GM19328 (cell line): Measurements from ENCODE around the gene ACSM3.
A peak's percentile ranks its signal among the peaks of the same experiment; 100 is the strongest.
"Not testable (repeated sequence)": the region's sequence is repeated elsewhere in the genome, so short reads cannot be mapped to it uniquely, and the experiment has no call there.

Experiments used
- ATAC-seq: cut with Tn5 transposase; IDR thresholded peaks from one replicate; pipeline ENCODE4 v1.9.1; 2021; ENCODE audit warnings: mild to moderate bottlenecking, moderate library complexity; ENCODE audit not compliant: unreplicated experiment

ACSM3 gene, protein sequence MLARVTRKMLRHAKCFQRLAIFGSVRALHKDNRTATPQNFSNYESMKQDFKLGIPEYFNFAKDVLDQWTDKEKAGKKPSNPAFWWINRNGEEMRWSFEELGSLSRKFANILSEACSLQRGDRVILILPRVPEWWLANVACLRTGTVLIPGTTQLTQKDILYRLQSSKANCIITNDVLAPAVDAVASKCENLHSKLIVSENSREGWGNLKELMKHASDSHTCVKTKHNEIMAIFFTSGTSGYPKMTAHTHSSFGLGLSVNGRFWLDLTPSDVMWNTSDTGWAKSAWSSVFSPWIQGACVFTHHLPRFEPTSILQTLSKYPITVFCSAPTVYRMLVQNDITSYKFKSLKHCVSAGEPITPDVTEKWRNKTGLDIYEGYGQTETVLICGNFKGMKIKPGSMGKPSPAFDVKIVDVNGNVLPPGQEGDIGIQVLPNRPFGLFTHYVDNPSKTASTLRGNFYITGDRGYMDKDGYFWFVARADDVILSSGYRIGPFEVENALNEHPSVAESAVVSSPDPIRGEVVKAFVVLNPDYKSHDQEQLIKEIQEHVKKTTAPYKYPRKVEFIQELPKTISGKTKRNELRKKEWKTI

DNA sequence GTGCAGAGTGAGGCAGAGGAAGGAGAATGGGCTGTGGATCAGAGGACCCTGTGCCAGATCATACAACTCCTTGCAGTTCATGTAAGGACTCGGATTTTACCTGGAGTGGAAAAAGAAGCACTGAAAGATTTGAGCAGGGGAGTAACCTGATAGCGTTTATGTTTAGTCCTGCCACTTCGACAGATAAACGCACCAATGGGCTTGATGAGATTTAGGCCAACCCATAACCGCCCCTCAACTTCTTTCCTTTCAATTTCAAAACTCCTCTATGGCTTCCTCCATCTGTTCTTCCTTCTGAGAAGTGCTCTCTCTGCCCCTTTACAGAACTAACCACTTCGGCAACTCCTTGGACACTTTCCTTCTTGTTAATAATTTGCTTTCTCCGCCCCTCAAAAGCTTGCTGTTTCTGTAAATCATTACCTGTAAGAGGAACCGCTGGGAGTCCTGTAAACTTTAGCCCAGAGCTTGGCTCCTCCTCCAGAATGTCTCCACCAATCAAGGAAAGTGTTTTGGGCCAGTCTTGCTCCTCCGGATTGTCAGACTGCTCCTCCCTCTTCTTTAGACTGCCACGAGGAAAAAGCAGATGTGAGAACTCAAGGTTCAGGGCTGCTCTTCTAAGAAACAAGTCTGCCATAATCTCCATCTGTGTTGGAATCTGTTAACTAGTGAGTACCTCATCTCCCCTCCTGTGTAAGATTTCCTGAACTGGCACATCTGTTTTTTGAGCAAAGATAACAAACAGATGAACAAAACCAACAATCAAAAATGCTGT is at the start of gene ACSM3:
TSS of gene ACSM3 (plus strand) at position 554 of the 772 bp plus-strand sequence. CDS start 6,021 bp downstream, outside the sequence.
- ATAC-seq = peak; percentile 99

DNA sequence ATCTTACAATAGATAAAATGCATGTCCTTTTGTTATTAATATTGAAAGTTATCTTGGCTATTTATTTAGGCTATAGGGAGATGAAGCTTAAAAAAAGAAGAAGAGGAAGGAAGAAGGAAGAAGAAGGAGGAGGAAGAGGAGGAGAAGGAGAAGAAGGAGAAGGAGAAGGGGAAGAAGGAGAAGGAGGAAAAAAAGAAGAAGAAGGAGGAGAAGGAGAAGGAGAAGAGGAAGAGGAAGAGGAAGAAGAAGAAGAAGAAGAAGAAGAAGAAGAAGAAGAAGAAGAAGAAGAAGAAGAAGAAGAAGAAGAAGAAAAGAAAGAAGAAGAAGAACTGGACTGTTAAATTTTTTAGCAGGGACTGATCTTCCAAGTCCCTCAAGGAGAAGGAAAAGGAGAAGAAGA is 46.1 kb upstream of the ACSM3 start:
- ATAC-seq = not testable (repeated sequence)

DNA sequence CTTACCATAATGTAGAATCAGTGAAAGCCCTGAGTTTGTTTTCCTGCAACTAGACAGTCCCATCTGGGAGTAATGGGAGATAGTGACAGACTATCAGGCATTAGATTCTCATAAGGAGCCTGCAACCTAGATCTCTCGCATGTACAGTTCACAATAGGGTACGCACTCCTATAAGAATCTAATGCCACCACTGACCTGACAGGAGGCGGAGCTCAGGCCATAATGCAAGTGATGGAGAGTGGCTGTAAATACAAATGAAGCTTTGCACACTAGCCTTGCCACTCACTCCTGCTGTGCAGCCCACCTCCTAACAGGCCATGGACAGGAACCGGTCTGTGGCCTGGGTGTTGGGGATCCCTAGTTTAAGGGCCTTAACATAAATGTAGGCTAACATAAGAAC is 43.6 kb upstream of the ACSM3 start:
- ATAC-seq = no peak

DNA sequence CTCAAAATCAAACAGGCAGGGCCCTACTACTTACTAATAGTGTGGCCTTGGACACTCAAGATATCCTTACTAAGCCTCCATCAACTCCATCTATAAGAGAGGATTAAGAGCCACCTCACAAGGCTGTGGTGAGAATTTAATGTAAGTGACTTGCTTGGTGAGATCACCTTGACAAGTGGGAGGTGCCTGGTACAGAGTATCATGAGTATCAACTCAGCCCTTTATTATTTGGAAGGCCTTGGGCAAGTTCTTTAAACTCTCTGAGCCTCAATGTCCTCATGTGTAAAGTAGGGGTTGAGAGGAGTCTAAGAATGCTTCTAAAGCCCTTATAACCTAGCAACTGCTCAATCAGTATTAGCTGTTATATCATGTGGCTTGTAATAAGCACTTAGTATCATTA is 37.2 kb upstream of the ACSM3 start:
- no peak for ATAC-seq

DNA sequence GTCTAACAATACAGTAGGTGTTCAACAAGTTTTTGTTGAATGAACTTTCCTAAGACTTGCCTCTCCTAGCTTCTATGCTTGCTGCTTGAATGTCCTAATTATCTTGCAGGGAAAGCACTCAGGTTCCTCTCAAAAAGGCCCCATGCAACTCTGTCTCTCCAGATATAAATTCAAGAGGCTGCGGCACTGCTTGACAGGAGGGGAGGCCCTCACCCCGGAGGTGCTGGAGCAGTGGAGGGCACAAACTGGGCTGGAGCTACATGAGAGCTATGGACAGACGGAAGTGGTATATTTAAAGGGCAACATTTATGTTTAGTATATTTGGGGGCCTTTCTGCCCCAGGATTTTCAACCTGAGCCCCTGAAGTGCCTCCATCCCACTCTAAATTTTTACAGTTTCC is 36.6 kb upstream of the ACSM3 start:
- no peak for ATAC-seq

DNA sequence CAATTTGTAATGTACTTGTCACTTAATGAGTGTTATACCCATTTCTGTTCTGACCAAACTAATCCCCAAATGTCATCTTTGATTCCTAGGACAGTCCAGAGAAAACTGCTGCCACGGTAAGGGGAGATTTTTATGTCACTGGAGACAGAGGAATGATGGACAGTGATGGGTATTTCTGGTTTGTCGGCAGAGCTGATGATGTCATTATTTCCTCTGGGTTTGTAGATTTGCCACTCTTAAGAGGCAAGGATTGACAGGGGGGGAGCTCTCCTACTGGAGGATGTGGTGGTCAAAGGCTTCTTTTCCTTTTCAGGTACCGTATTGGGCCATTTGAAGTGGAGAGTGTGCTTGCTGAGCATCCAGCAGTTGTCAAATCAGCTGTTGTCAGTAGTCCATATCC is 34.7 kb upstream of the ACSM3 start:
- ATAC-seq = no peak

DNA sequence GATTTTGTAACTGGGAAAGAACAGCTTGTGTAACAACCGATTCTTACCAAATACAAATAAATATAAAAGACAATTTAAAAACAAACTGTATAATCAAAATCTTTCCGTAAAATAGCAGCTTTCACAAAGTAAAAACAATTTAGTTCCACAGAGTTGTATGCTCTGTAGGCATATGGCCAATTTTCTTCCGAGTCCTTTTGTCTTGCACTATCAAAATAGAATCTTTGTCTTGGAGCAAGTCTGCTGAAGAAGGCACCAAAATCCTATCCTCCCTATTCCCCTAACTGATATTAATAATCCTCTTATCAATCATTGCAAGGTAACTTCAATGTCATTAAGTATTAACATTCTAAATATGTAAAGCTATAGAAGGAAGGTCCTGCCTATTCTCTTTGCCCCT is 29.8 kb upstream of the ACSM3 start:
- ATAC-seq = no peak

DNA sequence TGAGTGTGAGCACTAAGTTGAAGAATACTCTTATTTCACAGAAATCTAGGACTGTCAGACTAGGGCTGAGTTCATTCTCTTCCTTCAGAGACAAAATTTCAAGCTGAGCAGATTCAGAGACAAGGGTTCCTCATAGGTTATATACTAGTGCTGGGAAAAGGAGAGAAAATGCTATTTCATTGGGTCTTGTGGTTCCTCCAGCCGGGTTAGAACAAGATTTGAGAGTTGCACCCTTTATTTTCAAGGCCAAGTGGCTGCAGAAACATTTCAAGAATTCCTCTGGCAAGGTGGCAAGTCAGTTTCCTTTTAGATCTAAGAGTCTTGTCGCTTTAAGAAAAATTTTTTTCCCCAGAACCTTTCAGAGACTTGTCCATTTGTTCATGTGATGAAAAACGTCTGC is 29.0 kb upstream of the ACSM3 start:
- ATAC-seq = no peak

DNA sequence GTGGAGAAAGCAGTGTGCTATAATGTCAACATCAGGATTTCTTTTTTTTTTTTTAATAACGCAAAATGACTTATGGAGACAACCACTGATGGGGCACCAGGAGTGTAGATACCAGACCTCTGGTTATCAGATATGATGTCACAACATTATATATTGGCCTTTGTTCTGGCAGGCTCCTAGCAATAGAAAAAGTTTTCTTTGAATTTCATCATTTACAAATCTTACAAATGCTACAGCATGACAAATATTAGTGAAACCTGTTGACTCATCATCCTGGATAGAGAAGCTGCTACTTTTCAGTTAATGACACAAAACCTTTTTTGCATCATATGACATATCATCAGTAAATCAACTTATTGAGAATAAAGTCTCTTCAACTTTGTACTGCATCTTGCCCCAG is 28.3 kb upstream of the ACSM3 start:
- no peak for ATAC-seq

DNA sequence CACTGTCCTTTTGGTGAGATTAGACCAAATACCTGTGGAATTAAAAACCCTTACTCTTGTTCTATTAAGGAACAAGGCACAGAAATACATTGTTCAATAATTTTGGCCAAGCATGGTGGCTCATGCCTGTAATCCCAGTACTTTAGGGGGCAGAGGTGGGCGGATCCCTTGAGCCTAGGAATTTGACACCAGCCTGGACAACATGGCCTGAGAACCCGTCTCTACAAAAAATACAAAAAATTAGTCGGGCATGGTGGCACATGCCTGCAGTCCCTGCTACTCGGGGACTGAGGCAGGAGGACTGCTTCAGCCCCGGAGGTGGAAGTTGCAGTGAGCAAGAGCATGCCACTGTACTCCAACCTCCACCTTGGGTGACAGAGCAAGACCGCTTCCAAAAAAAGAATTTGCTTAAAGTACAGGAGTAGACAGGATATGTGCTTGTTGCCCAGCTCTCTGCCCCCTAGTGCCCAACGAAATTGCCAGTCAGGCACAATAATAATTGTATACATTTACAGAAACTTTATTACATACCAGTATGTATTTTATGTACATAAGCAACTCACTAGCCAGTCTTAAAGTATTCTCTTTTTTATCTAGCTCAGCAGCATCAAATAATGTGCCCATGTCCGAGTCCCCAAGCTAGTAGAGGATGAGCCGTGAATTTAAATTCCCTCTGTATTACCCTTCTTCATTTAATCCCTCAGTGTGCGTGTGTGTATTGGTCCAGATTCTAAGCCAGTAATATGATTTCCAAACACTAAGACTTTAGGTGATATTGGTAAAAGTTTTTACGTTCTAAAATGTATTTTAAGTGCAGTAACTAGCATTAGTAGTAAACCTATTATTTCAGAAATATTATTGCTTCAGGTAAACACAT is 23.6 kb upstream of the ACSM3 start:
- ATAC-seq = no peak

DNA sequence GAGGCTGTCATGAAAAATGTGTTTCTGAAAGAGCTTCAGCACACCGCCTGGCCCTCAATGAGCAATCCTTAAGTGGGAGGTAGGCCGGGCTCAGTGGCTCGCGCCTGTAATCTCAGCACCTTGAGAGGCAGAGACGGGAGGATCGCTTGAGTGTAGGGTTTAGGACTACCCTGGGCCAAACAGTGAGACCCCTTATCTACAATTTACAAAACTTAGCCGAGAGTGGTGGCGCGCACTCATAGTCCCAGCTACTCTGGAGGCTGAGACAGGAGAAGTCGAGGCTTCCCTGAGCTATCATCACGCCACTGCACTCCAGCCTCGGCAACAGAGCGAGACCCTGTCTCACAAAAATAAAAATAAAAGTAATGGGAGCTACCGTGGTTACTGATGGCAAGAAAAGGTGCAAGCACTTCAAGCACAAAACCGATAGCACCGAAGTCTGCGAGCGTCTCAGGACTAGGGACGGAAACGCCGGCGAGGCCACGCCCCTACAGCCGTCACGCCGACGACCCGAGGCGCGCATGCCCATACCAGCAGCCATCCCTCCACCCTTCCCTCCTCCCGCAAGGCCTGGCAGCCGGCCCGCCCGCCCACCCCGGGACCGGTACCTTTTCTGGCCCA is 22.8 kb upstream of the ACSM3 start:
- ATAC-seq = peak; percentile 76

DNA sequence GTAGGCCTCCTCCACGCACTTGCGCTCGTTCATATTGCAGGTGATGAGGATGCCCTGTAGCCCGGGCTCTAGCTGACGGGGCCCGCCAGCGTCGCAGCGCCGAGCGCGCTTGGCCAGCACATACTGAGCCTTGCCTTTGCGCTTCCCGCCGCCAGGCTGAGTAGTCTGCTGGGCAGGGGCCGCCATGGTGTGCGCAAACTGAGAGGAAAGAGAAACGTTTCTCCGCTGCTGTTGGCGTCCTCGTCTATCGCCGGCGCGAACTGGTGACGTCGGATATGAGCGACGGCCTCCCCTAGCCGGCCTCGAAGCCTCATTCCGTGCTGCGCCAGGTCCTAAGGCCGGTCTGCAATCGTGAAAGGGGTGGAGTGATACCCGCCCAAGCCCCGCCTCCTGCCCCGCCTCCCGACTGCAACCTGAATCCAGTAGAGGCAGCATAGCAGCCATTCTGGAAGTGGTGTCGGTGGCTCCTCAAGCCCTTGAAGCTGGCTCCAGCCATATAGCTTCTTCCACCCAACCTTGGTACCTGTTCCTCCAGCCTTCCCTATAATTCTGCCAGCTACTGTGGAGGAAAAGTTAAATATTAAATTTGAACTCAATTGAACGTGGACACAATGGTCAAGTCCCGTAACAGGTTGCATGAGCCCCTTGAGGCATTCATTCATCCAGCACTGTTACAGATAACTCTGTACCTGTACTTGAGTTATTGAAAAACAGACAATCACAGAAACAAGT is 22.1 kb upstream of the ACSM3 start, which contains the start of gene THUMPD1:
TSS of gene THUMPD1 (minus strand) at position 265 of the 732 bp plus-strand sequence. CDS start at position 186, 79 bp downstream.
- peak; percentile 81 for ATAC-seq

DNA sequence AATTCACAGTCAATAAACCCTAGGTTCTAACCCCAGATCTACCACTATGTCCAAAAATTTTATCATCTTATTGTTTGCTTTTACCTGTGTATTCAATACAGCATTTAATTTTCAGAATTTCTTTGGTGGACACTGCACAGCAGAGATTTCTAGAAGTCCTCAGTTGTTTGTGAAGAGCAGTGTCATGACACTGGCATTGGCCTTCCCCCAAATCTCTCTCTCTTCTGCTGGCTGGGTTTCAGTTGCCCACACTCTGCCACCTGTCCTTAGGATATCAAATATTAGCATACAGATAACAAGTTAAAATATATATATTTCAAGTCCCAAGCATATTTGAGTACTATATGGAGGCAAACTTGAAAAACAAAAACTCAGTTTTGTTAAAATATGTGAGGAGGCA is 20.2 kb upstream of the ACSM3 start:
- ATAC-seq = no peak

DNA sequence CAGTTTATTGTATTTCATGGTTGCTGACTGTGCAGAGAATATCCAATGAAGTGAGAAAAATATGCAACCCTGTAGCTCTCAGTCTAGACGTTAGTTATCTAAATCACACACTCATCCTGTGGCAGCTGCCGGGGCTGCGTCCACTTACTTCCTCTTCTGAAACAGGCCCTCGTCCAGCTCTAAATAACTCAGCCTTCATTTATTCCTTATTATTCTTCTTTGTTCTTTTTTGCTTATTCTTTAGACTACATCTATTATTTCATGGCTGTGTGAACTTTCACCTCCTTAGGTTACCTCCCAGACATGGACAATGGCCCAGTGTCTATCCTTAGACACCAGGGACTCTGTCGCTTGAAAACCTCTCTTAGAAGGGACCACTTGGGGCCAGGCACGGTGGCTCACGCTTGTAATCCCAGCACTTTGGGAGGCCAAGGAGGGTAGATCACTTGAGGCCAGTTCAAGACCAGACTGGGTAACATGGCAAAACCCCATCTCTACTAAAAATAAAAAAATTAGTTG is 18.8 kb upstream of the ACSM3 start:
- no peak for ATAC-seq

DNA sequence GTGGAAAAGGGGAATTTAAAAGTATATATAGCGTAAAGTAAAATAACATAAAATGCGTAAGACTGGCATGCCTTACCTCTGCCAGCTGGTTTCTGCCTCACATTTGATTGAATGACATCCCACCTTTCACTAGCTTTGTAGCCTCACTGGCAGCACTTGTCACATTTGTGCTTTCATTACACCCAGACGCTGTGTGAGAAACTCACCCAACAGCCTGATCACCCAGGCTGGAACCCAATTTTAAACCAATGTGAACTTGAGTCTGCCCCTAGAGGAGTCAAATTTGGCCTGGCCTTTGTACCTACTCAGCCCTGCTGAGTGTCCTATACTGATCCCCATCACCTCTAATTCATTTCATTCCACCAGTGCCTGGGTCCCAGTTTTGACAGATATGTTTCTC is 17.4 kb upstream of the ACSM3 start:
- no peak for ATAC-seq

DNA sequence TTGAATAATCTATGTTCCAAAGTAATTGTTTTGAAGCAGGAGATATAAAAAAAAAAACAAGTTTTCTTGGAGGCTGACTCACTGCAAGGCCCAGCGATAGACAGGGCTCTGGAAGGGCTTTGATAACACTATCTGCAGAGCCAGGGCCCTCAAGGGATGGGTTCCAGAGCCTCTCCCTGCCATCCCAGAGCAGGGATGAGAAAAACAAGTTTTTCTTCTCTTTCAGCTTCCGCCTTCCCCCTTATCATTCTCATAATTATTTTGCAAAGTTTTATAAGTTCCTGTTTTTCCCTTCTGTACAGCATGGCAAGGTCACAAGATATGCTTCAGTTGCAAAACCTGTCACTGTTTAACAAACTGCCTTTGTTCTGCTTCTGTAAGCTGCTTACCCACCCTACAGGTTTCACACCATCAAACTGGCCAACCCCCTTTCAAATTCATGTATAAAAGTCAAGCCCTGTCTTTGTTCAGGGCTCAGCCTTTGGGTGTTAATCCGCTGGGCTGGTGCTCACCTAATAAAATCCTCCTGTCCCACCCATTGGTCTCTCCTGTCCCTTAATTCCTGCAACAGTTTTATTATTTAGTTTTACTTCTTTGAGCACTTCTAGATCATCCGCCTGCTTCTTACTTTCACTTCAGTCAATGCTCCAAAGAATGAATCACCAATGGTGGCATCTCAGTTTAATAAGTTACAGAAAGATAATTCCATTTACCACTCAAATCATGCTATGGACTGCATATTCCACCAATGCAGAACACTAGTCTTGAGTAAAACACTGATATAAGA is 16.6 kb upstream of the ACSM3 start:
- ATAC-seq = no peak

DNA sequence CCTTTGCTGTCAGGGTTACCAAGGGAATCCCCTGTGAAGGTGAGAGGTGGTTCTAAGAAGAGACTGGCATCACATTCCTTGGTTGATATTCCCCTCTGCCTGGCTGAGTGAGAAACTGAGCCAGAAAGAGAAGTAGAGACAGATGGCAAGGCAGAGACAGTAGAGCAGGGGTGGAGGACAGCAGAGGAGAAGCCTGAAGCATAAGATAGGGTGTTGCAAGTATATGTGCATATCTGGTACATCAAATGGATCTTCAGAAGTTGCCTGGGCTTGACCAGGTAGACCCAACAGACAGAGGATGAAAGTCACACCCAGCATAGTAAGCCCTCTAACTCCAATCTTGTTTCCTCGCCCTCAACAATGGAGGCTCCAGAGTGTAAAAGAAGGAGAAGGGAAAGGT is 14.3 kb upstream of the ACSM3 start:
- no peak for ATAC-seq

DNA sequence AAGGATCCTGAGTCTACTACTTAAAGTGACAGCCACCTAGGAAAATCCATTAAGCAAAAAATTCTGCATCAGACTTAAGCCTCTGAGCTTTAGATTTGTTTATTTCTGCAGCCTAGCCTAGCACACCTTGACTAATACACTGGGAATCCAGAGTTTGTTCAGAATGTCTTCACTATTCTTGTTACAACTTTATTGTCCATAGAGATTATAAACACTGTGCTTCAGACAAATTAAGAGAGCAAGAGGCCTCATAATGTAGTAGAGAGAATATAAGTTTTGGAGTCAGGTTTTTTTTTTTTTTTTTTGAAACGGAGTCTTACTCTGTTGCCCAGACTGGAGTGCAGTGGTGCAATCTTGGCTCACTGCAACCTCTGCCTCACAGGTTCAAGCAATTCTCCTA is 13.3 kb upstream of the ACSM3 start:
- no peak for ATAC-seq

DNA sequence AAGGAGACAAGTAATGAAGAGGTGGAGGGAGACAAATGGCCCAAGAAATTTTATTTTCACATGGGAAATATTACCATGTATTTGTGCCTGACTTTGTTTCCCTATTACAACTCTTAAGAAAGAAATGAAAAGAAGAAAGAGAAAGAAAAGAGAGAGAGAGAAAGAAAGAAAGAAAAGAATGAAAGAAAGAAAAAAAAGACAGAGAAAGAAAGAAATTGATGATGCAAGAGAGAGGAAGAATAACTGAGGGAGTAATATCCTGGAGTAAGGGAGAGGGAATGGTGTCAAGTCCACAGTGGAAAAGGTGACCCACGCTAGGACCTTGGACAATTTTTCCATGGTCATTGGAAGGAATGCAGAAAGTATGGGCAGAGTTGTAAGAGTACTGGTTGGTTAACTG is 10.1 kb upstream of the ACSM3 start:
- no peak for ATAC-seq
